ENCODE data around the gene TP53I11. TPM values are rescaled to one million over a fixed set of nuclear protein-coding genes. Genes with fewer than 3 reads are reported as not detected.

Gene TP53I11
- total and polyA plus RNA-seq, 2 experiments from 2014 or later: 23.5 to 43.9 TPM

DNA sequence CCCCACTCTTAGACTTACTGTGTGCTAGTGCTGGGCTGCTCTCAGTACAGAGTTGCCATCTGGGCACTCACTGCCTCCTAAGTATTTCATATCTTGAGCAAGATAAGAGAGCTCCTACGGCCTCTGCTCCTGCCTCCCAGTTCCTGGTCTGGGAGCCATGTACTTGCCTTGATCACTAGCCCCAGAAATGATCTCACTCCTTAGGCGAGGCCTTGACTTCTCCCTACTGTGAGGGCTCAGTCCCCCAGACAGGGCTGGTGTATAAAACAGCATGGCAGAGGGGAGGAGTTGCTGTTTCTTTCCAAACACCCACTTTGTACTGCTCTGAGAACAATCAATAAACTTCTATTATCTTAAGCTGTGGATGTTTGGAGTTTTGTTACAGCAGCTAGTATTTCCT, 47.4 kb upstream of the TP53I11 start (continued):
- TF ChIP-seq, protein P1, sequence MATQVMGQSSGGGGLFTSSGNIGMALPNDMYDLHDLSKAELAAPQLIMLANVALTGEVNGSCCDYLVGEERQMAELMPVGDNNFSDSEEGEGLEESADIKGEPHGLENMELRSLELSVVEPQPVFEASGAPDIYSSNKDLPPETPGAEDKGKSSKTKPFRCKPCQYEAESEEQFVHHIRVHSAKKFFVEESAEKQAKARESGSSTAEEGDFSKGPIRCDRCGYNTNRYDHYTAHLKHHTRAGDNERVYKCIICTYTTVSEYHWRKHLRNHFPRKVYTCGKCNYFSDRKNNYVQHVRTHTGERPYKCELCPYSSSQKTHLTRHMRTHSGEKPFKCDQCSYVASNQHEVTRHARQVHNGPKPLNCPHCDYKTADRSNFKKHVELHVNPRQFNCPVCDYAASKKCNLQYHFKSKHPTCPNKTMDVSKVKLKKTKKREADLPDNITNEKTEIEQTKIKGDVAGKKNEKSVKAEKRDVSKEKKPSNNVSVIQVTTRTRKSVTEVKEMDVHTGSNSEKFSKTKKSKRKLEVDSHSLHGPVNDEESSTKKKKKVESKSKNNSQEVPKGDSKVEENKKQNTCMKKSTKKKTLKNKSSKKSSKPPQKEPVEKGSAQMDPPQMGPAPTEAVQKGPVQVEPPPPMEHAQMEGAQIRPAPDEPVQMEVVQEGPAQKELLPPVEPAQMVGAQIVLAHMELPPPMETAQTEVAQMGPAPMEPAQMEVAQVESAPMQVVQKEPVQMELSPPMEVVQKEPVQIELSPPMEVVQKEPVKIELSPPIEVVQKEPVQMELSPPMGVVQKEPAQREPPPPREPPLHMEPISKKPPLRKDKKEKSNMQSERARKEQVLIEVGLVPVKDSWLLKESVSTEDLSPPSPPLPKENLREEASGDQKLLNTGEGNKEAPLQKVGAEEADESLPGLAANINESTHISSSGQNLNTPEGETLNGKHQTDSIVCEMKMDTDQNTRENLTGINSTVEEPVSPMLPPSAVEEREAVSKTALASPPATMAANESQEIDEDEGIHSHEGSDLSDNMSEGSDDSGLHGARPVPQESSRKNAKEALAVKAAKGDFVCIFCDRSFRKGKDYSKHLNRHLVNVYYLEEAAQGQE (IDR thresholded peaks at IDR 0.05; ENCODE audit: unreplicated experiment): no peak
- TF ChIP-seq STAT1 (IDR thresholded peaks at IDR 0.05; ENCODE audit: unreplicated experiment): no peak

DNA sequence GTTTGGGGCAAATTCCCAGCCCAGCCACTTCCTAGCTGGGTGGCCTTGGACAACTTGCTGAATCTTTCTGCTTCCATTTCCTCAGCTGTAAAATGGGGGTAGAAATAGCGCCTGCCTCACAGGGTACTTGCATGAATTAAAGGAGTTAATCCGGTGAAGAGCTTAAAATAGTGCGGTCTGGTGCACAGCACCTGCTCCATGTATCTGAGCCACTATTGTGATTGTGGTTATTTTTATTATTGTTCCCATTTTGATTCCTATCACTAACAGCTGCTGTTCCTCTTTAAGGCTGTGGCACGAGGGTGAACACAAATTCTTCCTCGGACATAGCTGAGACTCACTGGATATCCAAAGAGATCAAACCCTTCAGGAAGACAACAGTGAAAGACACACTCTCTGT, 46.9 kb upstream of the TP53I11 start:
- Mint-ChIP-seq H3K36me3 (ENCODE audit: low read depth) (no peaks in the 10 kb centered on the region), H3K27me3 (ENCODE audit: insufficient read depth, low read depth, poor library complexity) (peaks cover 2% of the 10 kb centered on the region), H3K4me3 (no peak overlapping the region), H3K4me1 (peaks cover 10% of the 10 kb centered on the region), H3K27ac (no peak overlapping the region), H3K9me3 (no peaks in the 10 kb centered on the region)
- H4K20me1 ChIP-seq (replicated peaks; ENCODE audit: insufficient read depth): no peaks in the 10 kb centered on the region
- H3K27ac ChIP-seq (ENCODE audit: low read depth): no peak overlapping the region
- H3K27me3 ChIP-seq (ENCODE audit: insufficient read depth): no peaks in the 10 kb centered on the region
- H3F3A ChIP-seq (replicated peaks; ENCODE audit: low read depth): no peaks in the 10 kb centered on the region
- no peak for TF ChIP-seq EZH2 (IDR thresholded peaks at IDR 0.05; ENCODE audit: low read depth, unreplicated experiment)
- TF ChIP-seq, protein P2, sequence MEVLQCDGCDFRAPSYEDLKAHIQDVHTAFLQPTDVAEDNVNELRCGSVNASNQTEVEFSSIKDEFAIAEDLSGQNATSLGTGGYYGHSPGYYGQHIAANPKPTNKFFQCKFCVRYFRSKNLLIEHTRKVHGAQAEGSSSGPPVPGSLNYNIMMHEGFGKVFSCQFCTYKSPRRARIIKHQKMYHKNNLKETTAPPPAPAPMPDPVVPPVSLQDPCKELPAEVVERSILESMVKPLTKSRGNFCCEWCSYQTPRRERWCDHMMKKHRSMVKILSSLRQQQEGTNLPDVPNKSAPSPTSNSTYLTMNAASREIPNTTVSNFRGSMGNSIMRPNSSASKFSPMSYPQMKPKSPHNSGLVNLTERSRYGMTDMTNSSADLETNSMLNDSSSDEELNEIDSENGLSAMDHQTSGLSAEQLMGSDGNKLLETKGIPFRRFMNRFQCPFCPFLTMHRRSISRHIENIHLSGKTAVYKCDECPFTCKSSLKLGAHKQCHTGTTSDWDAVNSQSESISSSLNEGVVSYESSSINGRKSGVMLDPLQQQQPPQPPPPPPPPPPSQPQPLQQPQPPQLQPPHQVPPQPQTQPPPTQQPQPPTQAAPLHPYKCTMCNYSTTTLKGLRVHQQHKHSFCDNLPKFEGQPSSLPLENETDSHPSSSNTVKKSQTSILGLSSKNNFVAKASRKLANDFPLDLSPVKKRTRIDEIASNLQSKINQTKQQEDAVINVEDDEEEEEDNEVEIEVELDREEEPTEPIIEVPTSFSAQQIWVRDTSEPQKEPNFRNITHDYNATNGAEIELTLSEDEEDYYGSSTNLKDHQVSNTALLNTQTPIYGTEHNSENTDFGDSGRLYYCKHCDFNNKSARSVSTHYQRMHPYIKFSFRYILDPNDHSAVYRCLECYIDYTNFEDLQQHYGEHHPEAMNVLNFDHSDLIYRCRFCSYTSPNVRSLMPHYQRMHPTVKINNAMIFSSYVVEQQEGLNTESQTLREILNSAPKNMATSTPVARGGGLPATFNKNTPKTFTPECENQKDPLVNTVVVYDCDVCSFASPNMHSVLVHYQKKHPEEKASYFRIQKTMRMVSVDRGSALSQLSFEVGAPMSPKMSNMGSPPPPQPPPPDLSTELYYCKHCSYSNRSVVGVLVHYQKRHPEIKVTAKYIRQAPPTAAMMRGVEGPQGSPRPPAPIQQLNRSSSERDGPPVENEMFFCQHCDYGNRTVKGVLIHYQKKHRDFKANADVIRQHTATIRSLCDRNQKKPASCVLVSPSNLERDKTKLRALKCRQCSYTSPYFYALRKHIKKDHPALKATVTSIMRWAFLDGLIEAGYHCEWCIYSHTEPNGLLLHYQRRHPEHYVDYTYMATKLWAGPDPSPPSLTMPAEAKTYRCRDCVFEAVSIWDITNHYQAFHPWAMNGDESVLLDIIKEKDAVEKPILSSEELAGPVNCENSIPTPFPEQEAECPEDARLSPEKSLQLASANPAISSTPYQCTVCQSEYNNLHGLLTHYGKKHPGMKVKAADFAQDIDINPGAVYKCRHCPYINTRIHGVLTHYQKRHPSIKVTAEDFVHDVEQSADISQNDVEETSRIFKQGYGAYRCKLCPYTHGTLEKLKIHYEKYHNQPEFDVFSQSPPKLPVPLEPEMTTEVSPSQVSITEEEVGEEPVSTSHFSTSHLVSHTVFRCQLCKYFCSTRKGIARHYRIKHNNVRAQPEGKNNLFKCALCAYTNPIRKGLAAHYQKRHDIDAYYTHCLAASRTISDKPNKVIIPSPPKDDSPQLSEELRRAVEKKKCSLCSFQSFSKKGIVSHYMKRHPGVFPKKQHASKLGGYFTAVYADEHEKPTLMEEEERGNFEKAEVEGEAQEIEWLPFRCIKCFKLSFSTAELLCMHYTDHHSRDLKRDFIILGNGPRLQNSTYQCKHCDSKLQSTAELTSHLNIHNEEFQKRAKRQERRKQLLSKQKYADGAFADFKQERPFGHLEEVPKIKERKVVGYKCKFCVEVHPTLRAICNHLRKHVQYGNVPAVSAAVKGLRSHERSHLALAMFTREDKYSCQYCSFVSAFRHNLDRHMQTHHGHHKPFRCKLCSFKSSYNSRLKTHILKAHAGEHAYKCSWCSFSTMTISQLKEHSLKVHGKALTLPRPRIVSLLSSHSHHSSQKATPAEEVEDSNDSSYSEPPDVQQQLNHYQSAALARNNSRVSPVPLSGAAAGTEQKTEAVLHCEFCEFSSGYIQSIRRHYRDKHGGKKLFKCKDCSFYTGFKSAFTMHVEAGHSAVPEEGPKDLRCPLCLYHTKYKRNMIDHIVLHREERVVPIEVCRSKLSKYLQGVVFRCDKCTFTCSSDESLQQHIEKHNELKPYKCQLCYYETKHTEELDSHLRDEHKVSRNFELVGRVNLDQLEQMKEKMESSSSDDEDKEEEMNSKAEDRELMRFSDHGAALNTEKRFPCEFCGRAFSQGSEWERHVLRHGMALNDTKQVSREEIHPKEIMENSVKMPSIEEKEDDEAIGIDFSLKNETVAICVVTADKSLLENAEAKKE (CRISPR knock-in tag; IDR thresholded peaks at IDR 0.05): no peak
- no peak for TF ChIP-seq ZNF114 (CRISPR knock-in tag; IDR thresholded peaks at IDR 0.05)
- no peak for TF ChIP-seq ZNF331 (CRISPR knock-in tag; IDR thresholded peaks at IDR 0.05; ENCODE audit: low read depth)
- TF ChIP-seq, protein P1 (IDR thresholded peaks at IDR 0.05; ENCODE audit: unreplicated experiment): no peak
- TF ChIP-seq, protein P3, sequence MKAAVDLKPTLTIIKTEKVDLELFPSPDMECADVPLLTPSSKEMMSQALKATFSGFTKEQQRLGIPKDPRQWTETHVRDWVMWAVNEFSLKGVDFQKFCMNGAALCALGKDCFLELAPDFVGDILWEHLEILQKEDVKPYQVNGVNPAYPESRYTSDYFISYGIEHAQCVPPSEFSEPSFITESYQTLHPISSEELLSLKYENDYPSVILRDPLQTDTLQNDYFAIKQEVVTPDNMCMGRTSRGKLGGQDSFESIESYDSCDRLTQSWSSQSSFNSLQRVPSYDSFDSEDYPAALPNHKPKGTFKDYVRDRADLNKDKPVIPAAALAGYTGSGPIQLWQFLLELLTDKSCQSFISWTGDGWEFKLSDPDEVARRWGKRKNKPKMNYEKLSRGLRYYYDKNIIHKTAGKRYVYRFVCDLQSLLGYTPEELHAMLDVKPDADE (IDR thresholded peaks at IDR 0.05): no peak
- no peak for TF ChIP-seq STAT1 (IDR thresholded peaks at IDR 0.05; ENCODE audit: unreplicated experiment)
- TF ChIP-seq NANOG (IDR thresholded peaks at IDR 0.05; ENCODE audit: borderline replicate concordance): no peak
- no peak overlapping the region for H3K4me2 ChIP-seq
- ATAC-seq: no peak
- no peaks in the 10 kb centered on the region for H3K4me1 ChIP-seq (ENCODE audit: insufficient read depth)
- H2AFZ ChIP-seq: no peak overlapping the region
- H3K79me2 ChIP-seq (replicated peaks; ENCODE audit: insufficient read depth): no peaks in the 10 kb centered on the region
- H3K36me3 ChIP-seq (ENCODE audit: insufficient read depth): no peaks in the 10 kb centered on the region
- no peaks in the 10 kb centered on the region; the same call in 1 of the 2 replicates for H3K9me2 ChIP-seq (ENCODE audit: insufficient read depth)
- no peak for DNase-seq (ENCODE audit: low spot score)
- no peak overlapping the region for H3K4me3 ChIP-seq

All from GM23338 (cell line).